KMS-11 (cell line): Measurements from ENCODE around the gene UNKL.

Source experiments
- H2AFZ ChIP-seq: fragments of 200-600 bp; sonication (generic); 2 replicates; pipeline ENCODE4 v1.6.1; 2016; ENCODE audit warnings: antibody characterized with exemption, mixed run types, low read depth
- H3K27ac ChIP-seq: fragments of 200-600 bp; sonication (generic); 2 replicates; pipeline ENCODE4 v1.6.1; 2016; ENCODE audit warnings: mild to moderate bottlenecking, mixed run types
- H3K27me3 ChIP-seq: fragments of 200-600 bp; sonication (generic); 2 replicates; pipeline ENCODE4 v1.6.1; 2017; ENCODE audit warnings: mild to moderate bottlenecking, low read depth, mixed run types, moderate library complexity; ENCODE audit not compliant: insufficient read depth
- H3K36me3 ChIP-seq: fragments of 200-600 bp; sonication (generic); 2 replicates; pipeline ENCODE4 v1.6.1; 2017; ENCODE audit warnings: mild to moderate bottlenecking, mixed run types; ENCODE audit not compliant: insufficient read depth
- H3K4me1 ChIP-seq: fragments of 200-600 bp; sonication (generic); 2 replicates; pipeline ENCODE4 v1.6.1; 2016; ENCODE audit warnings: mild to moderate bottlenecking, low read depth, mixed run types; ENCODE audit not compliant: poor library complexity, severe bottlenecking
- H3K4me2 ChIP-seq: fragments of 200-600 bp; sonication (generic); 2 replicates; pipeline ENCODE4 v1.7.0; 2016; ENCODE audit warnings: mild to moderate bottlenecking, mixed run types
- H3K4me3 ChIP-seq: fragments of 200-600 bp; sonication (generic); IDR thresholded peaks from 2 replicates; pipeline ENCODE4 v1.6.1; 2017; ENCODE audit warnings: low read depth, low read length, mixed read lengths; ENCODE audit not compliant: insufficient read depth
- H3K79me2 ChIP-seq: fragments of 200-600 bp; sonication (generic); 2 replicates; pipeline ENCODE4 v1.6.1; 2016; ENCODE audit warnings: low read depth, mixed run types; ENCODE audit not compliant: insufficient read depth
- H3K9ac ChIP-seq: fragments of 200-600 bp; sonication (generic); 2 replicates; pipeline ENCODE4 v1.6.1; 2016; ENCODE audit warnings: mild to moderate bottlenecking, mixed run types
- H4K20me1 ChIP-seq: fragments of 200-600 bp; sonication (generic); 2 replicates; pipeline ENCODE4 v1.6.1; 2016; ENCODE audit warnings: mild to moderate bottlenecking, mixed run types; ENCODE audit not compliant: insufficient read depth
- CTCF ChIP-seq: fragments of 200-600 bp; sonication (generic); conservative IDR thresholded peaks from 2 replicates; pipeline ENCODE4 v1.6.1; 2017; ENCODE audit warnings: low read depth, mild to moderate bottlenecking, antibody characterized with exemption, low read length, moderate library complexity, mixed read lengths

The UNKL gene

GRCh38 chr16:1387331-1387730, 27.2 kb downstream of the UNKL start:
- Histone ChIP-seq H3K27ac (no peak overlapping the region), H3K79me2 (no peaks in the 10 kb centered on the region), H3K27me3 (no peaks in the 10 kb centered on the region), H3K9ac (no peak overlapping the region), H3K4me2 (no peak overlapping the region), H2AFZ (no peak overlapping the region), H3K4me1 (no peaks in the 10 kb centered on the region), H4K20me1 (no peaks in the 10 kb centered on the region), H3K4me3 (no peak overlapping the region), H3K36me3 (no peaks in the 10 kb centered on the region)
- no peak for TF ChIP-seq CTCF

DNA sequence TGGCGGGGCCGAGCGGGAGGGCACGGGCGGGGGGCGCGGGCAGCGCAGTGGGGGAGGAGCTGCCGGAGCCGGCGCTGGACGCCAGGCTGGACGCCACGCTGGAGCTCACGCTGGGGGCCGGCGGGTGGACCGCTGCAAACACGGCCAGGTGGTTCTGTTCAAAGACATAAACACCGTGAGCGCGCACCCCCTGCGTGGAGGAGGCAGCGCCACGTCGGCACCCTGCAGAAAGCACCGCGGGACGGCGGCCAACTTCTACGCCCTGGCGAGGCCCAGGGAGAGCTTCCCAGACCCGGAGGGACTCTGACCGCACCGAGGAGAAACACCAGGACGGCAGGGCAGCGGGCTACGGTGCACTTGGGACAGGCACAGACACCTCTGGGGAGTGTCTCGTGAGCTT, 29.3 kb downstream of the UNKL start:
- H3K36me3 ChIP-seq = no peaks in the 10 kb centered on the region; the same call in 1 of the 2 replicates
- no peak for TF ChIP-seq CTCF

DNA sequence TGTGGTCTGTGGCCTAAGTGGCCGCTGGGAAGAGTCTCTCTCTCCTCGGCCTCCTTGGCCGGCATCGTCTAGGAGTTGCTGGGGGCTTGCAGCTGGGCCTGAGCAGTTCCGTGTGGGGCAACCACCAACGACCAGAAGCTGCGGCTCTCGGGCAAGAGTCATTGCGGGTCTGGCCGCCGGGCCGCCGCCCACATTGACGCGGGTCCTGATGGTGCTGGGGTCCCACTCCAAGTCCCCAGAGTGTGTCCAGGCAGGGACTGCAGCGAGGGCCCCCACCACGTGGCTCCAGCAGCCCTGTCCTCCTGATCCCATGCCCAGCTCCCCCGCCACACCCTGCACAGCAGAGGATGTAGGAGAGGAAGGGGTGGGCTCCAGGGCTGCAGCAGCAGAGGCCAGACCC, 30.9 kb downstream of the UNKL start:
- H3K4me1 ChIP-seq = no peaks in the 10 kb centered on the region
- H3K79me2 ChIP-seq = no peaks in the 10 kb centered on the region
- H3K27ac ChIP-seq = no peak overlapping the region
- H2AFZ ChIP-seq = no peak overlapping the region
- H3K9ac ChIP-seq = no peak overlapping the region
- no peaks in the 10 kb centered on the region for H4K20me1 ChIP-seq
- TF ChIP-seq CTCF = no peak
- no peaks in the 10 kb centered on the region for H3K27me3 ChIP-seq
- H3K4me2 ChIP-seq = no peak overlapping the region
- no peaks in the 10 kb centered on the region; the same call in 1 of the 2 replicates for H3K36me3 ChIP-seq
- no peak overlapping the region for H3K4me3 ChIP-seq

More for the DNA sequence above, 29.3 kb downstream of the UNKL start:
- Histone ChIP-seq H3K27ac (no peak overlapping the region), H3K9ac (no peak overlapping the region), H3K4me1 (no peaks in the 10 kb centered on the region), H3K79me2 (no peaks in the 10 kb centered on the region), H3K4me3 (no peak overlapping the region), H2AFZ (no peak overlapping the region), H3K27me3 (no peaks in the 10 kb centered on the region), H3K4me2 (no peak overlapping the region), H4K20me1 (no peaks in the 10 kb centered on the region)

- H3K27me3 ChIP-seq = no peaks in the 10 kb centered on the region
- no peak overlapping the region for H3K4me3 ChIP-seq
- H4K20me1 ChIP-seq = no peaks in the 10 kb centered on the region
- no peaks in the 10 kb centered on the region; the same call in 1 of the 2 replicates for H3K36me3 ChIP-seq
- H3K9ac ChIP-seq = no peak overlapping the region
- no peak overlapping the region for H3K4me2 ChIP-seq
- H2AFZ ChIP-seq = no peak overlapping the region
- no peak overlapping the region for H3K27ac ChIP-seq
- H3K4me1 ChIP-seq = no peaks in the 10 kb centered on the region
- no peak for TF ChIP-seq CTCF
- H3K79me2 ChIP-seq = no peaks in the 10 kb centered on the region
Observed at GRCh38 chr16:1381612-1382406, 32.7 kb downstream of the UNKL start.
